Loucy (cell line): ENCODE results near the gene TCTN1.

Experiments used
- CTCF ChIP-seq: fragments of 200-600 bp; sonication (generic); conservative IDR thresholded peaks from 2 replicates; pipeline ENCODE4 v1.5.1; 2014; ENCODE audit warnings: mild to moderate bottlenecking, antibody characterized with exemption, low read length
- EZH2phosphoT487 ChIP-seq: fragments of 200-600 bp; IDR thresholded peaks from 2 replicates; pipeline ENCODE4 v1.6.1; 2018; ENCODE audit warnings: antibody characterized with exemption, mild to moderate bottlenecking, moderate library complexity, borderline replicate concordance

GRCh38 chr12:110647631-110648040 lies 33.7 kb downstream of the TCTN1 start:
- no peak for TF ChIP-seq CTCF
- TF ChIP-seq EZH2phosphoT487, result no peak
